Activated CD8-positive, alpha-beta memory T cell treated with anti-CD3 and anti-CD28 coated beads, Interleukin-2, amount 50 U/mL, for 24 hours (primary cell): ENCODE results near the gene POU6F1.

Experiments used
- DNase-seq: peaks from one replicate; pipeline ENCODE4 v3.0.0-alpha.2; 2020; ENCODE audit errors: extremely low read depth

POU6F1 gene

DNA sequence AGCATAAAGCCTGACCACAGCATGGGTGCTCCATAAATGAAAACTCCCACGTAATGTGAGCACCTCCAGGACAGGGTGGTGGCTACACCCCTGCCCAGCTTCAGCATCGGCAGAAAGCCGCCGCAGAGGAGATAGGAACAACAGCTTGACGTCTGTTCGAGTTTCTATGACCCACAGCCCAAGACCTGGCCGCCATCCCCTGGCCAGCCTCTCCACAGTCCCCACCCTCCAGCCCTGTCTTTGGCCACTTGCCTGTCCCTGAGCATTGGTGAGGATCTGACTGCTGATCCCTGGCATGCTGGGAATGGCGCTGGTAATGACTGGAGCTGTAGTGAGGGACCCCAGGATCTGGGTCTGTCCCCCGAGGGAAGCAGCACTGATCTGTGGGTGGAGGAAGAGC is 21.3 kb downstream of the POU6F1 start:
- DNase-seq: no peak

DNA sequence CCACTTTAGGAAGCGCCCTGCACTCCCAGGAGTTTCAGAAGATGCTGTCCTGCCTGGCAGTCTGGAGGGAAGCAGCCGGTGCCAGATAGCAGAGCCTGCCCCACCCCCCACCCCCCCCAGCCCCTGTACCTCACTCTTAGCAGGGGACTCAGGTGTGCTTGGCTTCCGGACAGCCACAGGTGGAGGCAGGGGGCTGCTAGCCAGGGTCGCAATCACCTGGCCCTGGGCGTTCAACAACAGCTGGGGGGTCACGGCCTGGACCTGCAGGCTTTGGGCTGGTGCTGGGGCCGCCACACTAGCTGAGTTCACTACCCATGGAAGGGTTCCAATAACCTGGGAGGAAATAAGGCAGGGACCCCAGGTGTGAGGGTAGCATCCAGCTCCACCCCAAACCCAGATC is 22.0 kb downstream of the POU6F1 start:
- no peak for DNase-seq

DNA sequence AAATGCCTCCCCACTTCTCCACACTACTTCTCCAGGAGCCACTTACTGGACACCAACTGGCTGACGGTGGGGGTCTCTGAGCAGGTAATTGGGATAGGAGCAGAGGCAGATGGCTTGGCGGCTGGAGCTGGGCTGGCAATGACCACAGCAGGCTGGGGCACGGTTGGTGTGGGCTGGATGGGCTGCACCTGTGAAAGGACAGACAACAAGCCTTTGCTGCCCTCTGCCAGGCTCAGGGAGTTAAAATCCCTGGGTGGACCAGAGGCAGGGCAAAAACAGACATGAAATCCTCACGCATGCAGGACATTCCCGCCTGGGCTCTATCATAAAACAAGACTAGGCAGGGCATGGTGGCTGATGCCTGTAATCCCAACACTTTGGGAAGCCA is 25.6 kb downstream of the POU6F1 start:
- no peak for DNase-seq

DNA sequence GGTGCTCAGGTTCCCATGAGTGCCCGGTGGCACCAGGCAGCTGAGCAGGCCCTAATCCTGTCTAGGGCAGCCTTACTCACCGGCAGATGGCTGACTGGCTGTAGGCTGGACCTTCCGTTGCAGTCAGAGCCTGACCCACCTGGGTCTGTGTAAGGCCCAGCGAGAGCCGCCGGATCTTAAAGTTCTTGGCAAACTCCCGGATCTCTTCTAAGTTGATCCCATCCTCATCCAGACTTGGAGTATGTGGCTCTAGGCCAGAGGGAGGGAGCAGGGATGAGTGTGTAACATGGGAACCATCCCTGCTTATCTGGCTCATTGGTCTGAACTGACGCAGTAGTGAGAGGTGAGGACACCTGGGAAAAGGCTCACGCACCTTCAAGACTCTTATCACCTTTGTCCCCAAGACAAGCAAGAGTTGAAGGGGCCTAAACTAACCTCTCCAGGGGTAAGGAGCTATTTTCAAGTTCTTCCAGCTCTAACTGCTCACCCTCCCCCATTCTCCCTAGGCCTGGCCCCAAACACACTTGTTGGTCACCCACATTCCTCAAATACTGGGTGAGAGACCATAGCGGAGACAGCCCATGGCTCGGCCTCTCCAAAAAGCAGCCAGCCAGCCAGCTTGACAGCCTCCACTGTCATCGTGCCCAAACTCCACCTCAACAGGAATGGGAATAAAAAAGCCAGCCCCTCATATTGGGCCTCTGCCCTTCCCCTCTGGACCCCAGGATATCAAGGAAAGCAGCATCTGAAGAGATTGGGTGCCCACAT is 26.2 kb downstream of the POU6F1 start:
- DNase-seq: no peak

DNA sequence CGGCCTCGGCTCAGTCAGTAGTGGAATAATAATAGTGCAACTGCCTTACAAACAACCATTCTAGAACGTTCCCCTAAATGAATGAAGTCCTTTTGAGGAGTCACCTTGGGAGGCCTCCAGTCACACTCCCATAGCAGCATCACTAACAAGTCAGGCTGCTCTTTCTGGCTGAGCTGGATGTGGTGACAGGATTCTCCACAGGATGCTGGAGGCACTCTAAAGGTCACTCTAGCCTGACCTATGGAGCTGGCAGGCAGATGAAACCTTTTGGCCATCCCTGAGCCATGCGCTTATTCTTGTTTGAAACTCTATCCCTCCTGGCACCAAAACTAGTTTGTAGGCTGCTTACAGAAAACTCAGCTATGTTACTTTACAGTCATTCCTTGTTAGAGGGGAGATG is 27.0 kb downstream of the POU6F1 start:
- DNase-seq: no peak

DNA sequence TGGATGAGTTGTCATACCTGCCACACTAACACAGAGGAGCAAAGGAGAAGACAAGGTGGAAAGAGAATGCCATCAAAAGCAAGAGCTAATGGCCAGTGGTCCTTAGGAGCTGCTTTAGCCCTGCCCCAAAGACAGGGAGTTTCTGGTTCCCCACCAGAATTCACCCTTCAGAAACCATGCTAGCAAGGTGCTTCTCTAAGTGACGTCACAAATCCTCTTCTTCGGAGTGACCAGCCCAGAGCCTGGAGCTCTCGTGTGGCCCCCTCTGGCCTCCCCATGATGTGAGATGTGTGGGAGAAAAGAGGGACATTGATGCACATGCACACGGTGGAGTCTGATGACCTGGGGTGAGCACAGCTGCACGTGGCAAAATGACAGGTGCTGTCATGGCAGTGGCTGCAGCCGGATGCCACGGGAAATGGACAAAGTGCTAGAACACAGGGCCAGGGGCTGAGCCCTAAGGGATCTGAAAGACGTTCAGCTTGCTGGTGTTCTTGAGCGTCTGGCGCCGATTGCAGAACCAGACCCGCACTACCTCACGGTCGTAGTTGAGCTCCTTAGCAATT is 28.0 kb downstream of the POU6F1 start:
- DNase-seq: no peak

DNA sequence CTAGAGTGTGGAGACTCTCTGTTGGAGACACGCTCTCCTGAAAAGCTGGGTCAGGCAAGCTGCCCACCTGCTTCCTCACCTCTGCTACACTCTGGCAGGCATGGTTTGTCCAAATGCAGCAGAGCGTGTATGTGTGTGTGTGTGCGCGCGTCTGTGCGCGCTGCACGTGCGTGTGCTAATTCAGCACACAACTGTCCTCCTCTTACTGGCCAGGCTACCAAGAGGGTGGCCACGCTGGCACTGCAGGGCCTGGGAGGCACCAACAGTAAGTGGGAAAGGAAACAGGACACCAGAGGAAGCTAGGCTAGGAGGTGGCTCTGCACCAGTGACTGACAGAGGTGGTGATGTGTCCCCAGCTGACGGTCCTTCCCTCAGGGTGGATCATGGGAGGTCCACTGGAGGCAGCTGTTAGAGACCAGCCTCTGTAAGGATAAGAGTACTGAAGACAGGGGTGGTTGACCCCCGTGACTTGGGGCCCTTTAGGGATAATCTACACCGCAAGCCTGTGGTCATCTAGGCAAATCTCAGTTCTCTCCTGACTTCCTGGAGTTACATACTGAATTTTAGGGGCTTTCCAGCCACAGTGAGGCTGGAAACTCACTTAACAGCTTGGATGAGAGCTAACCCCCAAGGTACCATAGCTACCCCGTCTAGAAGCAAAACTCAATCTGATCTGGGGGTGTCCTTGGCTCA is 29.4 kb downstream of the POU6F1 start:
- no peak for DNase-seq

DNA sequence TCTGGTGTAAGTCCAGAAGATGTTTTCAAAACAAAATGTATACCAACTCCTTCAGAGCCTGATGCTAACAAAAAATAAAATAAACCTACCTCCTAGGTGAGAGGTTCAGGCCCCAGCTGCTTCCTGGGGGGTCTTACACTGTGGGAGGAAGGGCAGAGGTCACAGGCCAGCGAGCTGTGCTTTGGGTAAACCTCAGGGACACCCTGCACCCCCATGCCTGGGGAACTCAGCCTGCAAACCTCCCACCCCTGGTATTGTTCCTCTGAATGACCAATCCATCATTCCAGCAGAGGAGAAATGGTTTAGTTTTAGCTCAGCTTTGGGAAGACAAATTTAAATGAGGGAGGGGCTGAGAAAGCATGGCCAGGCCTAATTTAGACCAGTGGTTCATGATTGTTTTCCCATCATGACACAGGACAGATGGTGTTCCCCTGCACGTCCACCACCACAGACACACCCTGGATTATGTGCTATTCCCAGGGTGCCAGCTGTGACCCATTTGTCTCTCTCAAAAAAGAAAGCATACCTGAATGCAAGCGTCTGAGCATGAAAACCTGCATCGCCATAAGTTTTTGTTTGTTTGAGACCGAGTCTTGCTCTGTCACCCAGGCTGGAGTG is 30.4 kb downstream of the POU6F1 start:
- no peak for DNase-seq

DNA sequence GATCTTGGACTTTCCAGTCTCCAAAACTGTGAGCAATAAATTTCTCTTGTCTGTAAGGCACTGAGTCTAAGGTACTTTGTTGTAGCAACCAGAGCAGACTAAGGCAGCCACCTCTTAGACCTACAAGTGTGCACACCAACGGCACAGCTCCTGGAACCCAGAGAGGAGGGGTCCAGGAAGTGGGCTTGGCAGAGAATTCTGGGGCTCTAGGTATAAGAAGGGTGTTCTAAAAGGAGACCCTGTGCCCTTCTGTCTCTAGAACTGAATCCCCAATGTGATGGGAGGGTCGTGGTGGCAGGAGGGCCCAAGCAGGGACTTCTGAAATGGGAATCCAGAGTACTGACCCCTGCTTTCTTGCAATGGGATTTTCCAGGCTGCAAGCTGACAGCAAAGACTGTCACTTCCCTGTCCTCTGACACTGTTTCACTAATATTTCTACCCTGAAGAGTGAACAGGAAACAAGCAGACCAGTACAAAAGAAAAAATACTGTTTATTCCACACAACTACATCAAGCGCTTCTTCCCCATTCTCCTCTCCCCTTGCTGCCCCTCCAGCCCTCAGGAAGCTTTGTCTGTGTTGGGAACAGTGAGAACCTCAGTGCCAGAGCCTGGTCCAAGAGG is 31.3 kb downstream of the POU6F1 start:
- no peak for DNase-seq

DNA sequence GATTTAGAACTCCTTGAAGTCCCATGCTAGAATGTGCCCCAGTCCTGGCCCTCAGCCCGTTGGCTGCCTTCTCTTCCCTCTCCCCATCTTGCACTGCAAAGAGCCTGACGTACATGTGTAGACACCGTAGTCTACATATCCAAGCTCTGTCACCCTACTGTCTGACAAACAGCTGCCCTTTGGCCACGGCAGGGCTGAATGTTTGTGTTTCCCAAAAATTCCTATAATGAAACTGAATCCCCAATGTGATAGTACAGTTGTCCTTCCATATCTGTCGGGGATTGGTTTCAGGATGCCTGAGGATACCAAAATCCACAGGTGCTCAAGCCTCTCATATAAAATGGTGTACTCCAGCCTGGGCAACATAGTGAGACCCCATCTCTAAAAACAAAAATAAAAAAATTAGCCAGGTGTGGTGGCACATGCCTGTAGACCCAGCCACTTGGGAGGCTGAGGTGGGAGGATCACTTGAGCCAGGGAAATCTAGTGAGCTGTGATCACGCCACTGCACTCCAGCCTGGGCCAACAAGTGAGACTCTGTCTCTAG is 32.6 kb downstream of the POU6F1 start:
- DNase-seq: no peak

DNA sequence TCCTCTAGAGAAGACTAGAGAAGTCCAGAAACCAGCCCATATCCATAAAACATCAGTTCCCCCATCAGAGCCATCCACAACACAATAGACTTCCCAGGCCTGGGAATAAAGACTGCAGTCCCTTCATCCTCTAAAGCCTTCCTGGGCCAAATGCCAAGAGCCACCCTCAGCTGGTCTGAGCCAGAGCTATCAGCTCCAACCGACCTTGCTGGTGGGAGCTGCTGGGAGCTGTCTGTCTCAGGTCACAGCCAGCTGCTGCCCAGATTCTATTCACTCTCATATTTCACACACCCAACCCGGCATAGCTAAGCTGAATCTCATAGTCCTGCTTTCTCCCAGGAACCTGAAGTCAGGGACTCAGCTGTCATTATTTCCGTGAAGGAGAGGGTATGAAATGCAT is 34.0 kb downstream of the POU6F1 start:
- DNase-seq: no peak

DNA sequence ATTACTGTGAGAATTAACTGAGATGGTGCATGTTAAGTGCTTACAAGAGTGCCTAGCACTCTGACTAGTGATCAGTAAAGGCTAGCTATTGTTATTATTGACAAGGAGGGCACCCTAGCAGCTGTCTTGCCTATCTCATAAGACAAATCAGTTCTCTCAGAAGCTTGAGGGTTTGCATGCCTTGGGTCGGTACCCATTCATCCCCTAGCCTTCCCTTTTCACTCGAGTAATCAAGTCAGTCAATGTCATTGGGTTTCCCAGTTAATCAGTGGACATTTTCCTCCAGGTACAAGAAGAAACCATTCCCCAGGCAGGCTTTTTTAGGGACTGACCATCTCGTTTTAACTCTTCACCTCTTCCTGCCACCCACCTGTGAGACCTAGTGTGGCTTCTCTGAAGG is 34.5 kb downstream of the POU6F1 start:
- DNase-seq: no peak

DNA sequence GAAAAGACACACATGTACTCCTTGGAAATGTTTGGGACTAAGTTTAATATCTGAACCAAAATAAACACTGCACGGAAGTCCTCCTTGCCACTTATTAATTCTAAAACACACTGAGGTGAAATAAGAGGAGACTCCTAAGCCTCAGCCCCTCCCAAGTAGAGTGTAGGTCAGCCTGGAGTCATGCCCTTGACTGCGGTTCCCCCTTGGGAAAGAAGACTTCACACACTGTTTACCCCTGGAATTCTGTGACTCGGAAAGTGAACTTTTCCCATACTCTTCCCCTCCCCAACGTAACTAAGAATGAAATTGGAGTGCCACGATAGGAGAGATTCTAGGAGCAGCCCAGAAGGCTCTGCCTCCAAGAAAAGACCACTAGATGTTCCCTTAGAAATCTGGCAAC is 36.3 kb downstream of the POU6F1 start:
- no peak for DNase-seq

DNA sequence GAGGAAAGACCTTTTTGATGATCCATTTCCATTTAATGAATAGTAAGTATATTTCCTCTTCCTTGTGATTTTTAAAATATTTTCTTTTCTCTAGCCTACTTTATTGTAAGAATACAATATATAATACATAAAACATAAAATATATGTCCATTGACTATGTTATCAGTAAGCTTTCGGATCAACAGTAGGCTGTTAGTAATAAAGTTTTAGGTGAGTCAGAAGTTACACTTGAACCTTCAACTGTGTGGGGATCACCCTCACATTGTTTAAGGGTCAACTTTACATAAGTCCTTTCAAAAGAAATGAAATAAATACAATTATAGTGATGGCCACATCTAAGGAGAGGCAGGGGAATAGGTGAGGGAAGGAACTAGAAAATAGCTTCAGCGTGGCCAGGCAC is 40.0 kb downstream of the POU6F1 start:
- no peak for DNase-seq

DNA sequence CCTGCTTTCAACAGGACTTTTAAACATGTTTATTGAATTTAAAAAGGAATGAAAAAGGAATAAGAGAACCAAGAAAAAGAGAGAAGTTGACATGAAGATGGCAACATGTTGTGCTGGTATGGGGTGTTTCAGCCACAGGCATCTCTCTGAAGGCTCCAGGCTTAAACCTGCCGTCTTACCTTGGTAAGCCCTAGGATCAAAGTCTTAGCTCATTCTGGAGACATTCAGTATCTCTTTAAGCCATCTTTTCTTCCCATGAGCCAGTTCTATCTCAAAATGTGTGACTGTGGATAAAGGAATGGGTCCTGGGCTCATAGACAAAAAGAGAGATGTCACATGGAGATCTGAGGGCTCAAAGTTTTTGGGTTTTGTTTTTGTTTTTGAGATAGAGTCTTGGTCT is 43.4 kb downstream of the POU6F1 start:
- no peak for DNase-seq

DNA sequence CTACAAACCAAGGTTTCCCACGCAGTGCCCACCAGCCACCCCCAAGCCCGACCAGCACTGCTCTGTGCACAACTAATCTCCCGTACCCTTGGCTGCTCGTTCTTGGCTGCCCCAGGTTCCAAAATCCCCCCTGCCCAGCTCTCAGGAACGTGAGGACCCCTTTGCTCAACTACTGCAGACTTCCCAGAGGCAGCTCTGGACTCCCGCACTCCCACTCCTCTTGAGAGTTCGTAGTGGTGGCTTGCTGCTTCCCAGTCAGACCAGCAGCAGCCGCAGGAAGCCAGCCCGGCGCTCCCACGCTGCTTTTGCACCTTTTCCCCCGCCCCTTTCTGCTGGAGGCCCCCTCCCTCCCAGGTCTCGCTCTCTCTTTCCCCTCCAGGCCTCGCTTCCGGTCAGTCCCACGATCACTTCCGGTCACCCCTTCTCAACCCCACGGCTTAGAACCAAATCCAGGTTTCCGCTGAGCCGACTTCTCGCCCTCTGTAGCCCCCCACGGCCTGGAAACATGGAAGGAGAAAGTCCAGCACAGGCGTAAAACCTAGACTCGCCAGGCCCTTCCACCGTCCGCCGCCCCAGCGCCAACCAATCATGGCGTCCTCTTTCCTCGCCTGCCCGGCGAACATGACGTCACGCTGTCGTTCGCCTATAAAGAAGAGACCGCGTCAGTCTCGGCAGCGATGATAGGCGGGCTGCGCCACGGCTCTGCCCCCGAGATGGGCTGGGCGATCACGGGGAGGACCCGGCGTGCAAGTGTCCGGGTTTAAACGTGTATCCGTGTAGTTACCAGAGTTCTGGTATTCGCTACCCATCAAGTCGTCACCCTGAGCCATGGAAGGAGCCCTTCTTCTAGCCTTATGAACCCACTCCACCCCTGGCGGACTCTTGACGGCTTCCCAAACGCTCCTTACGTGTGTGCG is 45.1 kb downstream of the POU6F1 start, which contains the start of gene TFCP2:
Gene TFCP2, minus strand, starts transcription at position 621 of the 917 bp plus-strand sequence. CDS start 713 bp downstream, outside the sequence.
- peak; percentile 79 for DNase-seq

DNA sequence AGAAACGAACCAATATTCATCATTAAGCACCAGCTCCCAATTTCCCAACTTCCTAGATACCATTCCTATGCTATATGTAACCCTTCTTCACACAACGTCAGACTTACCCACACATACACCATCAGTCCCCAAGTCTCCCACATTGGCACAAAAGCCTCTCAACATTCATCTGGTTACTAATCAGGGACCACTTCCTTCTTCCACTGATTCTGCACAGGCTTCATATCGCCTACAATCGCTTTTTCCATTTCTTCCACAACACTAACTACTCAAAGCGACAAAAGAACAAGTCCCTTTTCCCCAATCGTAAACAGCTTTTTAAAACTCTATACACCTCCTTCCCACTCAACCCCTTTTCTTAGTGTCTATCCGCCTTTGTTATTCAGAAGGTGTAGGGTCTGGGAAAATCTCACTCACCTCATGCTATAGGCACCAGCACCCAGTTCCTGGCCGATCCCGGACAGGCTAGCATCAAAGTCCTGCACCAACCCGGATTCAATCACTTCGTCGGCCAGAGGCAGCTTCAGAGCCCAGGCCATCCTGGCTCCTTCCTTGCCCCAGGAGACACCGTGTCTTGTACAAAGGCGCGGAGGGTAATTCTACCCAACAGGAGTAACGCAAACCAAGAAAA is 45.9 kb downstream of the POU6F1 start:
- no peak for DNase-seq

DNA sequence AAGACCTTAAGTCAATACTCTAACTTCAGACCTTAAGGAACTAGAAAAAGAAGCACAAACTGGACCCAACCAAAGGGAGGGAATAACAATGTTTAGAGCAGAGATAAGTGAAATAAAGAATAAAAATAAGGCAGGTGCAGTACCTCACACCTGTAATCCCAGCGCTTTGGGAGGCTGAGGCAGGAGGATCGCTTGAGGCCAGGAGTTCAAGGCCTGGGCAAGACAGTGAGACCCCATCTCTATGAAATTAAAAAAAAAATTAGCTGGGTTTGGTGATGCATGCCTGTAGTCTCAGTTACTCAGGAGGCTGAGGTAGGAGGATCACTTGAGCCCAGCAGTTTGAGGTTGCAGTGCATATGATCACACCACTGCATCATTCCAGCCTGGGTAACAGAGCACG is 54.1 kb downstream of the POU6F1 start:
- DNase-seq: no peak

DNA sequence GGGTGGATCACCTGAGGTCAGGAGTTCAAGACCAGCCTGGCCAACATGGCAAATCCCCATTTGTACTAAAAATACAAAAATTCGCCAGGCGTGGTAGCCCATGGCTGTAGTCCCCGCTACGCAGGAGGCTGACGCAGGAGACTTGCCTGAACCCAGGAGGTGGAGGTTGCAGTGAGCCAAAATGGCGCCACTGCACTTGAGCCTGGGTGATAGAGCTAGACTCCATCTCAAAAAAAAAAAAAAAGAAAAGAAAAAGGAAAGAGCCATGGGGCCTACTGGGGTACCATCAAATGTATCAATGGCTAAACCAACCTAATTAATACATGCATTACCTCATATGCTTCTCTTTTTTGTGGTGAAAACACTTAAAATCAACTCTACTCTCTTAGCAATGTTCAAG is 55.6 kb downstream of the POU6F1 start:
- no peak for DNase-seq

DNA sequence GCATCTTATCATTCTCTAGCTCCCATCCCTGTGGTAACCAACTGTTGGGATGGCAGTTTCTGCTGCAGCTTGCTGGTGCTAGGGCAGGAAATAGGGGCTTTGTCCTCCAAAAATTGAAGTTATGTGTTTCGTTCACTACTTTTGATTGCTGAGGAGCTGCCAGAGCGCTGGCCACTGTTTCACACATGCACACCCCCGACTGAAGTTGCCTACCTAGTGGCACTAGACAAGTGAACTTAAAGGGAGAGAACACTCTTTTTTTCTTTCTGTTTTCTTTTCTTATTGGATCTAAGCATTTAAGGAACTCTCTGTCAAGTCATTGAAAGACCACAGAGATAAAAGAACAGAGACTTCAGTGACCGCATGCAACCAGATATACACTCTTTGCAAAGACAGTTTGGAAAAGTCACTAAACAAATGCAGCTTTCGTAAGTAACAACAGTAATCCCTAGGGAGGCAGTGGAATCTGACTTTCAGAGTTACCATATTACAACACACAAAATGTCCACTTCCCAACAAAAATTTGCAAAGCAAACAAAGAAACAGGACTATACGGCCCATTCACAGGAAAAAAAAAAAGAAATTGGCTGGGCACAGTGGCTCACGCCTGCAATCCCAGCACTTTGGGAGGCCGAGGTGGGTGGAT is 56.9 kb downstream of the POU6F1 start:
- DNase-seq: no peak
